HG03460 (cell line): ENCODE measurements around the gene SPSB2.
A peak's percentile ranks its signal among the peaks of the same experiment; 100 is the strongest.

ENCODE experiments used
- ATAC-seq: cut with Tn5 transposase; IDR thresholded peaks from one replicate; pipeline ENCODE4 v1.9.1; 2021; ENCODE audit not compliant: unreplicated experiment

SPSB2 gene

GRCh38 chr12:6851921-6852650 is 21.0 kb downstream of the SPSB2 start, which contains the start of gene USP5:
Gene USP5, plus strand, starts transcription at chr12:6852150. Its CDS starts 30 bp downstream, at chr12:6852180.
- ATAC-seq: peak; percentile 69

GRCh38 chr12:6851153-6851920 is 21.8 kb downstream of the SPSB2 start, which contains the start of gene CDCA3:
Gene CDCA3, minus strand, starts transcription at chr12:6851286. Its CDS starts 334 bp downstream, at chr12:6850952.
- ATAC-seq: peak; percentile 52

DNA sequence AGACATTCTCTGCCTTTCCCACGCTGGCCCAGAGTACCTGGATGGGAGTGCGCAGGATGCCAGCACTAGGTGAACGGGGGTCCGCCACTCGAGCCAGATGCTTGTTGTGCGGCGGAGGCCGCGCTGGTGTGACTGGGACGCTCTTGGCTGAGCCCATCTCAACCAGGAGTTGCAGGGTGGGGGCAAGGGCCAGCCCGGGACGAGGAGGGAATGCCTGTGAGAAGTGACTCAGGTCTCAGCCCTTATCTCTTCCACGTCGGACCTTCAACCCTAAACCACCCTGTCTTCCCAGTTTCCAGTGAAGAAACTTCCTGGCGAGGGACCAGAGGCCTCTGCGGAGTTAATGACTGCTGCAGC is 22.3 kb downstream of the SPSB2 start:
- no peak for ATAC-seq

- ATAC-seq: no peak
Measured at GRCh38 chr12:6849976-6850560, 23.0 kb downstream of the SPSB2 start.

DNA sequence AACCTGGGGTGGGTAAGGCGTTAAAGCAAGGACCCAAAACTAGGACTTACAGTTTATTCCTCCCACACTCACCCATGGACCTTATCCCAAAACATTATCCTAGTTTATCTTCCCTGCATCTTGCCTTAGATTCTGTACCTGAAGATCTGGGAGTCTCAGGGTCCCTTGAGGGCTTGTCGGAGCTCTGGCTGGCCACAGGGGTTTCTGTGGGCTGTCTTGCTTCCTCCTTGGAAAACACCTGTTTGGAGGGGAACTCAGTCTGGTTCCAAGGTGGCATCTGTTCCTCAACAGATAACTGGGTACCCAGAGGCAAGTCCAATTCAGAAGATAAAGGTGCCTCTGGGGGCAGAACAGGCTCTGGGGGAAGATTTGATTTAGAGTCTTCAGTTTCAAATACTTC is 23.7 kb downstream of the SPSB2 start:
- no peak for ATAC-seq

GRCh38 chr12:6847676-6848075 is 25.4 kb downstream of the SPSB2 start:
- no peak for ATAC-seq

DNA sequence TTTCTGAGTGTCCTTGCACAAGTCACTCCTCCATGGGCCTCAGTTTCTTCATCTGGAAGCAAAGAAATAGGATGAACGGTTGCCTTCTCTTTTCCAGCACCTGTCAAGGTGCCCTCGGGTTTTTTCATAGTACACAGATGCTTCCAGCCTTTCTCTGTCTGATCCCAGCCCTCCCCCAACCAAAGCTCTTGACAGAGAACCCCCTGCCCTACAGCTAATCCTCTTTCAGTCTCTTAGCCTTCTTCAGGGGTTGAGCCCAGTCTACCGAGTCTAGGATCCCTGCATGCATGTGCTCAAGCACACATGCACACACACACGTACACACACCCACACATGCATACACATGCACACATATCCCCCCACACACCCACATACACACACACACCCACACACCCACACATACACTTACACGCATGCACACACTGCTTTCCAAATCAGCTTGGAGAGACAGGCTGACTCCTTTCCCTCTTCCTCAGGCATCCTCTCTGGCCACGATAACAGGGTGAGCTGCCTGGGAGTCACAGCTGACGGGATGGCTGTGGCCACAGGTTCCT is 26.7 kb downstream of the SPSB2 start:
- no peak for ATAC-seq

DNA sequence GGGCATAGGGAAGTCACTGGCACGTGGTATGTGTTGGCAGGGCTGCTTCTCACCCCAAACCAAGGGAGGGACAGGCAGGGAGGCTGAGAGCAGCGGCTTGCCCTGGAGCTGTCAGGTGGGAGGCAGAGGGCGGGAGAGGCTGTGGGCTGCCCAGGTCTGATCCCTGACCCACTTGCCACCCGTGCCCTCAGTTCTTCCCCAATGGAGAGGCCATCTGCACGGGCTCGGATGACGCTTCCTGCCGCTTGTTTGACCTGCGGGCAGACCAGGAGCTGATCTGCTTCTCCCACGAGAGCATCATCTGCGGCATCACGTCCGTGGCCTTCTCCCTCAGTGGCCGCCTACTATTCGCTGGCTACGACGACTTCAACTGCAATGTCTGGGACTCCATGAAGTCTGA is 27.7 kb downstream of the SPSB2 start:
- ATAC-seq: no peak

DNA sequence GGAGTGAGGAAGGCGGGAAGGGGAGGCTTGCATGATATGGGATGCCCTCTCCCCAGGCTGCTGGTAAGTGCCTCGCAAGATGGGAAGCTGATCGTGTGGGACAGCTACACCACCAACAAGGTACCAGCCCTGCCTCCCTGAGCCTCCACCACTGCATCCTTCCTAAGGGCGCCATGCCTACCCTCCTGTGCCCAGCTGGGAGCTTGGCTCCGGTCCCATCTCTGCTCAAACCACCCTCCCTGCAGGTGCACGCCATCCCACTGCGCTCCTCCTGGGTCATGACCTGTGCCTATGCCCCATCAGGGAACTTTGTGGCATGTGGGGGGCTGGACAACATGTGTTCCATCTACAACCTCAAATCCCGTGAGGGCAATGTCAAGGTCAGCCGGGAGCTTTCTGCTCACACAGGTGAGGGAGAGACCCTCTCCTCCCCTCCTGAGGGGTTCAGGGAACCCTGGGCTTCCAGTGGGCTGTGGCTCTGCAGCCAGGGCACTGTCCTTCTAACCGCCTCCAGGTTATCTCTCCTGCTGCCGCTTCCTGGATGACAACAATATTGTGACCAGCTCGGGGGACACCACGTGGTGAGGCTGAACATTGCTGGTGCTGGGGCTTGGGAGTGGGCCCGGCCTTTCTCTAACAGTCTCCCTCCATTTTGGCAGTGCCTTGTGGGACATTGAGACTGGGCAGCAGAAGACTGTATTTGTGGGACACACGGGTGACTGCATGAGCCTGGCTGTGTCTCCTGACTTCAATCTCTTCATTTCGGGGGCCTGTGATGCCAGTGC is 29.8 kb downstream of the SPSB2 start:
- ATAC-seq: no peak

DNA sequence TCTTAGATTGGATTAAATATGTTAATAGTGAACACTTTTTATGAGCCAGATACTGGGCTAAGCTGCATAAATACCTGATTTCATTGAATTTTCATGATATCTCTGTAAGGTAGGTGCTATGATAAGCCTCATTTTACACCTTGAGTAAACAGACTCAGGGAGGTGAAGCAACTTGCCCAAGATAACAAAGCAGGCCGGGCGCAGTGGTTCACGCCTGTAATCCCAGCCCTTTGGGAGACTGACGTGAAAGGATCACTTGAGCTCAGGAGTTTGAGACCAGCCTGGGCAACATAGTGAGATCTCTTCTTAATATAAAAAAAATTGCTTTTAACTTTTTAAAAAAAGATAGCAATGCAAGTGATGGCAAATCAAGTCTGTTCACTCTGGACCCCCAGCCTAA is 31.0 kb downstream of the SPSB2 start:
- no peak for ATAC-seq

DNA sequence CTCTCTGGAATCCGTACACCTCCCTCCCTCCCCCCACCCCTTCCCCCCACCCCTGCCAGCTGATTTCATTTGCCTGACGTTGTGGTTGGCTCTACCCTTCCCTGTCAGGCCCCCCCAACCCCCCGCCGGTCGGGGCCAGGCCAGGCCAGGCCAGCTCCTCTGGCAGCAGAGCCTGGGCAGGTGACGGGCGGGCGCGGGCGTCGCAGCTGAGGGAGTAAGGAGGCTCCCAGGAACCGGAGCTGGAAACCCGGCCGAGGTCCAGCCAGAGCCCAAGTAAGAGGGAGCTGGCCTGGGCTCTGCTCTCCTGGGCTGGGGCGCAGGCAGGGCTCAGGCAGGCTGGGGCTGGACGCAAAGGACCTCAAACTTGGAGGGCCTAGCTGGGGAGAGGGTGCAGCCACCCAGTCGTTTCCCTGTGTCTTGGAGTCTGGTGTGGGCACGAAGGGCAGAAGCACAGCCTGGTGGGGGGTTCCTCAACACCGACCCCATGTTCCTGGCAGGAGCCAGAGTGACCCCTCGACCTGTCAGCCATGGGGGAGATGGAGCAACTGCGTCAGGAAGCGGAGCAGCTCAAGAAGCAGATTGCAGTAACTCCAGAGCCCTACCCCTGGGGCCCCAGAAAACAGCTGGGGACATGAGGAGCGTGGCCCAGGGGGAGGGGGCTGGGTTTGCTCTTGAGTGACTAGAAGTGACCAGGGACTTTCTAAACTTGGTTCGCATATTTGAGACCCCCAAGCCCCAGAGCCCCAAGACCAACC is 32.2 kb downstream of the SPSB2 start, which contains the start of gene GNB3:
GNB3 (plus strand) TSS at position 165 of the 755 bp plus-strand sequence; CDS start at position 528, 363 bp downstream.
- ATAC-seq: no peak

DNA sequence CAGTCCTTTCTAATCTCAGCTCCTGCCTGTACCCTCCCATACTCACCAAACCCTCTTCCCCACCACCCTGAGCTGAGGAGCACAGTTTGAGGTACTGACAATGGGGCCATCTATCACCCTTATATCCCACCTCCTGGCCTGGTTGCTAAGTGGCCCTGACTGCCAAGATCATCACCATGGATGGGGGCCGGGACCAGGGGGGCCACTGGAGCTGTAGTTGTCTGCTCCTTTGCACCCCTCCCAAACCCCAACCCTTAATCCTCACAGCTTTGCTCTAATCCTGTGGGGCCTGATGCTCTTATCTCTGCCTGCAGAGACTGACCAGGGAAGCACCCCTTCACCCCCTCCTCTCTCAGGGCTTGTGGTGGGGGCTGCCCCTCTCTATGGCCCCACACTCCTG is 32.8 kb downstream of the SPSB2 start:
- no peak for ATAC-seq

DNA sequence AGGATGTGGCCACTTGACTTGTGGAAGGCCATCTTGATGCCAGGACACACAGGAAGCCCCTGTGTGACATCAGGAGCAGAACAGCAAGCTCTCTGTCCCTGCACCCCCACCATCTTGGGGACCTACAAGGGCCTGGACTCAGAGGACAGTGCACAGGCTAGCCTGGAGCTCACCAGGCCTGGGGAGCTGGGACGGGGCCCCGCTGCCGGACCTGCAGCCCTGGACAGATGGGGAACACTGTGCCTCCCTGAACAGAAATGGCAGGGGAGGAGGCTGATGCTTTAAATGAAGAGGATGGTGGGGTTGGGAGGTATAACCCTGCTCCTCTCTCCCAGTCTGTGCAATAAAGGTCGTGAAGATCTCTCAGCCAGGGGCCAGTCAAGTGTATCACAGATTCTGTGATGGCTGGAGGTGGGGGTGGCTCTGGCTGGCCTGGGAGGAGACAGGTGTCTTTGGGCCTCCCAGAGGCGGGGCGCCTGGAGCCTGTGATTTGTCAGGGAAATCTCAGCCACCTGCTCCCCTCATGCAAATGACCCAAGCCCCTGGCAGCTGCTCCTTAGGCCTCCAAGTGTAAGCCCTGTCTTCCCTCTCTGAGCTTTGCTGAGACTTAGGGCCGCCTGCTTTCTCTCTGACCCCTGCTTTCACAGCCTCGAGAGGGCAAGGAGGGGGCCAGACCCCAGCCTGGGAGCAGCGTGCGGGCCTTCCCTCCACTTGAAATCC is 33.5 kb downstream of the SPSB2 start:
- ATAC-seq: no peak

DNA sequence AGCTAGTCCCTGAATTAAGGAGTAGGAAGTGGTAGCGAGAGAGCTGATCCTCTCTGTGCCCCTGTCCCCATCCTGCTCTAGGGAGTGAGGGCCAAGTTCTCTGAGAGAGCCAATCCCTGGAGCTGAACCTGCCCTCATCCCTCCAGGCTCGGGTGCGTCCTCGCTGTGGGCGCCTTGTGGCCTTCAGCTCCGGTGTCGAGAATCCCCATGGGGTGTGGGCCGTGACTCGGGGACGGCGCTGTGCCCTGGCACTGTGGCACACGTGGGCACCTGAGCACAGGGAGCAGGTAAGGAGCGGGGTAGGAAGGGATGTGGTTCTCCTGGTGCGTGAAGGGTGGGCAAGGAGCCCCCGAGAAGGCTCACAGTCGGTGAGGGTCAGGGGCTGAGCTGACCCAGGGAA is 34.2 kb downstream of the SPSB2 start:
- ATAC-seq: no peak

DNA sequence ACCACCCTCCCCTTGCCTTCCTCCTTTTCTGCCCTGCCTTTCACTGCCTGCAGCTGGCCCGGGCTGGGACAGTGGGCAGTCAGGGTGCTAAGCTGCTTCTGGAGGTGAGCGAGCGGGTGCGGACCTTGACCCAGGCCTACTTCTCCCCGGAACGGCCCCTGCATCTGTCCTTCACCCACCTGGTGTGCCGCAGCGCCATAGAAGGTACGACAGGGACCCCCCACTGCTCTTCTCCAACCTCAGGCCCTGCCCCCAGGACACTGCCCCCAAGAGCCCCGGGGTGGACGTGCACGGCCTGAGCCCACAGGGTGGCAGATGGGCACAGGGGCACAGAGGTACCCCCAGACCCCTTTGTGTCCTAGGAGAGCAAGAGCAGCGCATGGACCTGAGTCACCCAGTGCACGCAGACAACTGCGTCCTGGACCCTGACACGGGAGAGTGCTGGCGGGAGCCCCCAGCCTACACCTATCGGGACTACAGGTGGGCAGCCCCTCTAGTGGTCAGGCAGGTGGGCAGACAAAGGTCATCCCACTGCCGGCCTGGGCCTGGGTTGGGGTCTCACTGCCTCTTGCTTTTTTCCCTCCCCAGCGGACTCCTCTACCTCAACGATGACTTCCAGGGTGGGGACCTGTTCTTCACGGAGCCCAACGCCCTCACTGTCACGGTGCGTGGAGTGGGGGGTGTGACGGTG is 35.6 kb downstream of the SPSB2 start:
- no peak for ATAC-seq

DNA sequence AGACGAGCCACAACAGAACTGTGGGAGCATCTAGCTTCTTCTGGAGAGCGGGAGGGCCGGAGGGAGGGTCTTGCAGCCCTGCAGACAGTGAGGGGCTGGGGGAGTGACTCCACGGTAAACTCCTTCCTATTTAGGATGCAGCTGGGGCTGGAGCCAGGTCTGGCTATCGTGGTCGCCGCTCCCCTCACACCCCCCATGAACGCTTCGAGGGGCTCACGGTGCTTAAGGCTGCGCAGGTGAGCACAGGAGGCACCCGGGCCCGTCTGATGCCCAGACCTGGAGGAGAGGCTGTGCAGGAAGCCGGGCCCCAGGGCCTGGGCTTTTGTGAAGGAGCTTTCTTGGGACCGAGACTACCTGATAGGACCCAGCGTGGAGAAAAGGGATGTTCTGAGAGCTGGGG is 36.3 kb downstream of the SPSB2 start:
- ATAC-seq: no peak

DNA sequence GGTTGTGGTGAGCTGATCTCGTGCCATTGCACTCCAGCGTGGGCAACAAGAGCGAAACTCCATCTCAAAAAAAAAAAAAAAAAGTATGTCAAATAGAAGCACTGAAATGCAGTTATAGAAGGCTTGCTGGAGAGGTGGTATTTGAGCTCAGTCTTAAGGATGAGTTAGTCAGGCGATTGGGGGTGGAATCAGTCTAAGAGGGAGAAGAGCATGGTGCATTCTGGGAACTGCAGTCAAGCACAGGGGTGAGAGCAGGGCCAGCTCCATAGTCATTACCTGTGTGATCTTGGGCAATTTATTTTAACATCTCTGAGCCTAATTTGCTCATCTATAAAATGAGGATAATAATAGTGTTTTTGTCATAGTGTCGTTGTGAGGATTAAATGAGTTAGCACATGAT is 38.2 kb downstream of the SPSB2 start:
- no peak for ATAC-seq

- ATAC-seq: no peak
Measured at GRCh38 chr12:6834254-6834653, 38.8 kb downstream of the SPSB2 start.
